Measurements from ENCODE around the gene HECTD2.

- TF ChIP-seq, protein P1, sequence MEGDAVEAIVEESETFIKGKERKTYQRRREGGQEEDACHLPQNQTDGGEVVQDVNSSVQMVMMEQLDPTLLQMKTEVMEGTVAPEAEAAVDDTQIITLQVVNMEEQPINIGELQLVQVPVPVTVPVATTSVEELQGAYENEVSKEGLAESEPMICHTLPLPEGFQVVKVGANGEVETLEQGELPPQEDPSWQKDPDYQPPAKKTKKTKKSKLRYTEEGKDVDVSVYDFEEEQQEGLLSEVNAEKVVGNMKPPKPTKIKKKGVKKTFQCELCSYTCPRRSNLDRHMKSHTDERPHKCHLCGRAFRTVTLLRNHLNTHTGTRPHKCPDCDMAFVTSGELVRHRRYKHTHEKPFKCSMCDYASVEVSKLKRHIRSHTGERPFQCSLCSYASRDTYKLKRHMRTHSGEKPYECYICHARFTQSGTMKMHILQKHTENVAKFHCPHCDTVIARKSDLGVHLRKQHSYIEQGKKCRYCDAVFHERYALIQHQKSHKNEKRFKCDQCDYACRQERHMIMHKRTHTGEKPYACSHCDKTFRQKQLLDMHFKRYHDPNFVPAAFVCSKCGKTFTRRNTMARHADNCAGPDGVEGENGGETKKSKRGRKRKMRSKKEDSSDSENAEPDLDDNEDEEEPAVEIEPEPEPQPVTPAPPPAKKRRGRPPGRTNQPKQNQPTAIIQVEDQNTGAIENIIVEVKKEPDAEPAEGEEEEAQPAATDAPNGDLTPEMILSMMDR (IDR thresholded peaks at IDR 0.05; ENCODE audit: low read depth, low read length) = no peak
- TF ChIP-seq POLR2A (IDR thresholded peaks at IDR 0.05; ENCODE audit: extremely low read depth, insufficient read length) = no peak
- TF ChIP-seq, protein P2, sequence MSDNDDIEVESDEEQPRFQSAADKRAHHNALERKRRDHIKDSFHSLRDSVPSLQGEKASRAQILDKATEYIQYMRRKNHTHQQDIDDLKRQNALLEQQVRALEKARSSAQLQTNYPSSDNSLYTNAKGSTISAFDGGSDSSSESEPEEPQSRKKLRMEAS (IDR thresholded peaks at IDR 0.05; ENCODE audit: low read depth, low read length) = no peak
These were observed 13.9 kb downstream of the HECTD2 start for GRCh38 chr10:91424016-91424415.
